ENCODE data around the gene RSL1D1. TPM values are rescaled to one million over a fixed set of nuclear protein-coding genes. Genes with fewer than 3 reads are reported as not detected.
"Not testable (repeated sequence)": the region's sequence is repeated elsewhere in the genome, so short reads cannot be mapped to it uniquely, and the experiment has no call there.

The RSL1D1 gene
- total RNA-seq, 2 experiments from 2014 or later: 358 to 377 TPM

GRCh38 chr16:11852092-11852809, 909 bp upstream of the RSL1D1 start:
- POLR2A ChIA-PET: interaction anchor here (0.6 to 1.0 kb wide), 2 partner anchors 12 to 55 kb away, joined by 3 to 4 read pairs; no protein-coding TSS in a partner anchor
- CTCF ChIA-PET: interaction anchor here (1.3 kb wide), 1 partner anchor 55 kb away, joined by 3 read pairs; no protein-coding TSS in a partner anchor

- CTCF ChIA-PET: no interaction called here
- POLR2A ChIA-PET: interaction anchor here (0.7 kb wide), 1 partner anchor 64 kb away, joined by 8 read pairs; no protein-coding TSS in a partner anchor
Measured at GRCh38 chr16:11848842-11849241, 2.5 kb downstream of the RSL1D1 start.

GRCh38 chr16:11844499-11844898, 6.8 kb downstream of the RSL1D1 start:
- POLR2A ChIA-PET: interaction anchor here (0.9 kb wide), 1 partner anchor 22 kb away, joined by 10 read pairs; no protein-coding TSS in a partner anchor
- CTCF ChIA-PET: no interaction called here

GRCh38 chr16:11843861-11844260, 7.5 kb downstream of the RSL1D1 start:
- ChIA-PET CTCF (interaction anchor here (0.5 kb wide), 1 partner anchor 117 kb away, joined by 4 read pairs; no protein-coding TSS in a partner anchor), POLR2A (interaction anchor here (0.9 kb wide), 1 partner anchor 8 kb away, joined by 4 read pairs; no protein-coding TSS in a partner anchor)

- CTCF ChIA-PET: interaction anchor here (0.5 kb wide), 1 partner anchor 118 kb away, joined by 4 read pairs; no protein-coding TSS in a partner anchor
- POLR2A ChIA-PET: interaction anchor here (0.9 kb wide), 1 partner anchor 8 kb away, joined by 4 read pairs; no protein-coding TSS in a partner anchor
Measured at GRCh38 chr16:11843206-11843605, 8.1 kb downstream of the RSL1D1 start.

GRCh38 chr16:11841026-11841425, 10.3 kb downstream of the RSL1D1 start:
- POLR2A ChIA-PET: interaction anchor here (0.6 kb wide), 1 partner anchor 24 kb away, joined by 3 read pairs; no protein-coding TSS in a partner anchor
- CTCF ChIA-PET: no interaction called here

GRCh38 chr16:11836650-11837244, 14.6 kb downstream of the RSL1D1 start:
- CTCF ChIA-PET: no interaction called here

GRCh38 chr16:11835891-11836649, 15.3 kb downstream of the RSL1D1 start:
- ChIA-PET CTCF (interaction anchor here (1.6 kb wide), 1 partner anchor 304 kb away, joined by 6 read pairs; no protein-coding TSS in a partner anchor), POLR2A (interaction anchor here (1.2 kb wide), 1 partner anchor 8 kb away, joined by 4 read pairs; no protein-coding TSS in a partner anchor)

More at GRCh38 chr16:11836650-11837244, 14.6 kb downstream of the RSL1D1 start:
- POLR2A ChIA-PET: no interaction called here

- CTCF ChIA-PET: interaction anchor here (1.6 kb wide), 1 partner anchor 303 kb away, joined by 6 read pairs; no protein-coding TSS in a partner anchor
Measured at GRCh38 chr16:11835309-11835708, 16.0 kb downstream of the RSL1D1 start.

GRCh38 chr16:11833951-11834695, 17.2 kb downstream of the RSL1D1 start:
- CTCF ChIA-PET: interaction anchor here (1.6 kb wide), 1 partner anchor 302 kb away, joined by 6 read pairs; no protein-coding TSS in a partner anchor
- POLR2A ChIA-PET: interaction anchor here (0.7 kb wide), 1 partner anchor 37 kb away, joined by 4 read pairs; the partner anchor contains the start of gene ZC3H7A

More at GRCh38 chr16:11835309-11835708, 16.0 kb downstream of the RSL1D1 start:
- POLR2A ChIA-PET: interaction anchor here (0.7 to 1.2 kb wide), 2 partner anchors 8 to 38 kb away, joined by 4 read pairs; partner anchors contain the start of gene ZC3H7A

GRCh38 chr16:11828696-11829095, 22.6 kb downstream of the RSL1D1 start:
- ChIA-PET CTCF (no interaction called here), POLR2A (no interaction called here)

- POLR2A ChIA-PET, CTCF ChIA-PET: not testable (repeated sequence)
Measured at GRCh38 chr16:11825520-11826165, 25.7 kb downstream of the RSL1D1 start.

- ChIA-PET CTCF (no interaction called here), POLR2A (no interaction called here)
Measured at GRCh38 chr16:11824362-11824761, 27.0 kb downstream of the RSL1D1 start.

- CTCF ChIA-PET, POLR2A ChIA-PET: not testable (repeated sequence)
Measured at GRCh38 chr16:11823645-11824044, 27.7 kb downstream of the RSL1D1 start.

- ChIA-PET POLR2A (no interaction called here), CTCF (no interaction called here)
Measured at GRCh38 chr16:11819798-11820197, 31.5 kb downstream of the RSL1D1 start.

GRCh38 chr16:11818970-11819369, 32.4 kb downstream of the RSL1D1 start:
- POLR2A ChIA-PET, CTCF ChIA-PET: not testable (repeated sequence)

GRCh38 chr16:11816123-11816522, 35.2 kb downstream of the RSL1D1 start:
- ChIA-PET POLR2A (no interaction called here), CTCF (interaction anchor here (1.0 to 1.6 kb wide), 2 partner anchors 18 to 148 kb away, joined by 3 to 5 read pairs; partner anchors contain the start of gene SNN)

- CTCF ChIA-PET: interaction anchor here (0.7 kb wide), 1 partner anchor 414 kb away, joined by 3 read pairs; no protein-coding TSS in a partner anchor
- POLR2A ChIA-PET: interaction anchor here (0.6 kb wide), 1 partner anchor 33 kb away, joined by 3 read pairs; no protein-coding TSS in a partner anchor
Measured at GRCh38 chr16:11814800-11815199, 36.5 kb downstream of the RSL1D1 start.
